Measurements from ENCODE around the gene TGFB2. TPM values are rescaled to one million over a fixed set of nuclear protein-coding genes. Genes with fewer than 3 reads are reported as not detected.

The TGFB2 gene
- polyA plus RNA-seq, 1 experiment, result 4.8 TPM

DNA sequence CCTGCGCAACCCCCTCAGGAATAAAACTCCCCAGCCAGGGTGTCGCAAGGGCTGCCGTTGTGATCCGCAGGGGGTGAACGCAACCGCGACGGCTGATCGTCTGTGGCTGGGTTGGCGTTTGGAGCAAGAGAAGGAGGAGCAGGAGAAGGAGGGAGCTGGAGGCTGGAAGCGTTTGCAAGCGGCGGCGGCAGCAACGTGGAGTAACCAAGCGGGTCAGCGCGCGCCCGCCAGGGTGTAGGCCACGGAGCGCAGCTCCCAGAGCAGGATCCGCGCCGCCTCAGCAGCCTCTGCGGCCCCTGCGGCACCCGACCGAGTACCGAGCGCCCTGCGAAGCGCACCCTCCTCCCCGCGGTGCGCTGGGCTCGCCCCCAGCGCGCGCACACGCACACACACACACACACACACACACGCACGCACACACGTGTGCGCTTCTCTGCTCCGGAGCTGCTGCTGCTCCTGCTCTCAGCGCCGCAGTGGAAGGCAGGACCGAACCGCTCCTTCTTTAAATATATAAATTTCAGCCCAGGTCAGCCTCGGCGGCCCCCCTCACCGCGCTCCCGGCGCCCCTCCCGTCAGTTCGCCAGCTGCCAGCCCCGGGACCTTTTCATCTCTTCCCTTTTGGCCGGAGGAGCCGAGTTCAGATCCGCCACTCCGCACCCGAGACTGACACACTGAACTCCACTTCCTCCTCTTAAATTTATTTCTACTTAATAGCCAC, 696 bp downstream of the TGFB2 start:
- TF ChIP-seq, protein P1, sequence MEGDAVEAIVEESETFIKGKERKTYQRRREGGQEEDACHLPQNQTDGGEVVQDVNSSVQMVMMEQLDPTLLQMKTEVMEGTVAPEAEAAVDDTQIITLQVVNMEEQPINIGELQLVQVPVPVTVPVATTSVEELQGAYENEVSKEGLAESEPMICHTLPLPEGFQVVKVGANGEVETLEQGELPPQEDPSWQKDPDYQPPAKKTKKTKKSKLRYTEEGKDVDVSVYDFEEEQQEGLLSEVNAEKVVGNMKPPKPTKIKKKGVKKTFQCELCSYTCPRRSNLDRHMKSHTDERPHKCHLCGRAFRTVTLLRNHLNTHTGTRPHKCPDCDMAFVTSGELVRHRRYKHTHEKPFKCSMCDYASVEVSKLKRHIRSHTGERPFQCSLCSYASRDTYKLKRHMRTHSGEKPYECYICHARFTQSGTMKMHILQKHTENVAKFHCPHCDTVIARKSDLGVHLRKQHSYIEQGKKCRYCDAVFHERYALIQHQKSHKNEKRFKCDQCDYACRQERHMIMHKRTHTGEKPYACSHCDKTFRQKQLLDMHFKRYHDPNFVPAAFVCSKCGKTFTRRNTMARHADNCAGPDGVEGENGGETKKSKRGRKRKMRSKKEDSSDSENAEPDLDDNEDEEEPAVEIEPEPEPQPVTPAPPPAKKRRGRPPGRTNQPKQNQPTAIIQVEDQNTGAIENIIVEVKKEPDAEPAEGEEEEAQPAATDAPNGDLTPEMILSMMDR (IDR thresholded peaks at IDR 0.05; ENCODE audit: insufficient read depth, low read depth, low read length), result no peak
- no peak for DNase-seq (ENCODE audit: low read depth)
- peak overlapping the region; percentile 46 for H3K4me3 ChIP-seq (ENCODE audit: low read depth, low read length)
- no peaks in the 10 kb centered on the region for H3K27me3 ChIP-seq (ENCODE audit: control insufficient read depth, insufficient read depth, low read length)
- H3K36me3 ChIP-seq (ENCODE audit: control insufficient read depth, insufficient read depth, low read length), result no peaks in the 10 kb centered on the region
- ChIA-PET CTCF (interaction anchor here (0.9 to 4.0 kb wide), 8 partner anchors 15 to 651 kb away, joined by 3 to 15 read pairs (median 4); no protein-coding TSS in a partner anchor), POLR2A (no interaction called here)

DNA sequence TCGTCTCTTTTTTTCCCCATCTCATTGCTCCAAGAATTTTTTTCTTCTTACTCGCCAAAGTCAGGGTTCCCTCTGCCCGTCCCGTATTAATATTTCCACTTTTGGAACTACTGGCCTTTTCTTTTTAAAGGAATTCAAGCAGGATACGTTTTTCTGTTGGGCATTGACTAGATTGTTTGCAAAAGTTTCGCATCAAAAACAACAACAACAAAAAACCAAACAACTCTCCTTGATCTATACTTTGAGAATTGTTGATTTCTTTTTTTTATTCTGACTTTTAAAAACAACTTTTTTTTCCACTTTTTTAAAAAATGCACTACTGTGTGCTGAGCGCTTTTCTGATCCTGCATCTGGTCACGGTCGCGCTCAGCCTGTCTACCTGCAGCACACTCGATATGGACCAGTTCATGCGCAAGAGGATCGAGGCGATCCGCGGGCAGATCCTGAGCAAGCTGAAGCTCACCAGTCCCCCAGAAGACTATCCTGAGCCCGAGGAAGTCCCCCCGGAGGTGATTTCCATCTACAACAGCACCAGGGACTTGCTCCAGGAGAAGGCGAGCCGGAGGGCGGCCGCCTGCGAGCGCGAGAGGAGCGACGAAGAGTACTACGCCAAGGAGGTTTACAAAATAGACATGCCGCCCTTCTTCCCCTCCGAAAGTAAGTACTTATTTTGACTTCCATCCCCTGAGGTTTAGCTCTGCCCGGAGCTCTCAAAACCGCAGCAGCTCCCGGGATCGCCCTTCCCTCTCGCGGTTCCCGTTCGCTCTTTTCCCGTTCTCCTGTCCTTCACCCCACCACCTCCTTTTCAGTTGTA, 1.5 kb downstream of the TGFB2 start:
- POLR2A ChIA-PET, result no interaction called here
- H3K27me3 ChIP-seq (ENCODE audit: control insufficient read depth, insufficient read depth, low read length), result no peaks in the 10 kb centered on the region

DNA sequence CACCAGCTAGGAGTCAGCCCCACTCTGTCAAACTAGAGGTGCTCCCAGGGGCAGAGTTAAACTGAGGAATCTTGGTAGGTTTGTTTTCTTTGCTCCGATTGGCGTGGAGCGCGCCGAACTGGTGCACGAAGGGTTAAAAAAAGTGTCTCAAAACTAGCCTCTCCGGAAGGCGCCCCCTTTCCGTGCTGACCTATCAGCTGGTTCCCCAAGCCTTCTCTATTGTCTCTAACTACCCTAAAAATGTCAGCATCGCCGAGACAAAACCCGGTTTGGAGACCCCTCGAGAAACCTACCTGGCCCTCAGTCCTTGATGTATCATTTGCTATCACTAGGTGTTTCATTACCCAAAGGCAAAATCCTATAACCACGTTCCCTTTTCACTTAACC, 2.2 kb downstream of the TGFB2 start:
- no peaks in the 10 kb centered on the region for H3K27me3 ChIP-seq (ENCODE audit: control insufficient read depth, insufficient read depth, low read length)
- no peaks in the 10 kb centered on the region for H3K36me3 ChIP-seq (ENCODE audit: control insufficient read depth, insufficient read depth, low read length)
- POLR2A ChIA-PET, result no interaction called here
- H3K4me3 ChIP-seq (ENCODE audit: low read depth, low read length), result peak overlapping the region; percentile 46
- TF ChIP-seq, protein P1 (IDR thresholded peaks at IDR 0.05; ENCODE audit: insufficient read depth, low read depth, low read length), result 0 out of 2 replicates have a peak, but pooled peaks have one; percentile 0
- DNase-seq (ENCODE audit: low read depth), result no peak
- CTCF ChIA-PET, result interaction anchor here (1.0 to 4.0 kb wide), 5 partner anchors 8 to 205 kb away, joined by 3 to 14 read pairs (median 3); no protein-coding TSS in a partner anchor

More for the DNA sequence above, 1.5 kb downstream of the TGFB2 start:
- H3K36me3 ChIP-seq (ENCODE audit: control insufficient read depth, insufficient read depth, low read length), result no peaks in the 10 kb centered on the region
- no peak for DNase-seq (ENCODE audit: low read depth)
- H3K4me3 ChIP-seq (ENCODE audit: low read depth, low read length), result peak overlapping the region; percentile 46
- CTCF ChIA-PET, result interaction anchor here (0.8 to 4.0 kb wide), 7 partner anchors 8 to 650 kb away, joined by 3 to 14 read pairs (median 3); no protein-coding TSS in a partner anchor
- TF ChIP-seq, protein P1 (IDR thresholded peaks at IDR 0.05; ENCODE audit: insufficient read depth, low read depth, low read length), result no peak

DNA sequence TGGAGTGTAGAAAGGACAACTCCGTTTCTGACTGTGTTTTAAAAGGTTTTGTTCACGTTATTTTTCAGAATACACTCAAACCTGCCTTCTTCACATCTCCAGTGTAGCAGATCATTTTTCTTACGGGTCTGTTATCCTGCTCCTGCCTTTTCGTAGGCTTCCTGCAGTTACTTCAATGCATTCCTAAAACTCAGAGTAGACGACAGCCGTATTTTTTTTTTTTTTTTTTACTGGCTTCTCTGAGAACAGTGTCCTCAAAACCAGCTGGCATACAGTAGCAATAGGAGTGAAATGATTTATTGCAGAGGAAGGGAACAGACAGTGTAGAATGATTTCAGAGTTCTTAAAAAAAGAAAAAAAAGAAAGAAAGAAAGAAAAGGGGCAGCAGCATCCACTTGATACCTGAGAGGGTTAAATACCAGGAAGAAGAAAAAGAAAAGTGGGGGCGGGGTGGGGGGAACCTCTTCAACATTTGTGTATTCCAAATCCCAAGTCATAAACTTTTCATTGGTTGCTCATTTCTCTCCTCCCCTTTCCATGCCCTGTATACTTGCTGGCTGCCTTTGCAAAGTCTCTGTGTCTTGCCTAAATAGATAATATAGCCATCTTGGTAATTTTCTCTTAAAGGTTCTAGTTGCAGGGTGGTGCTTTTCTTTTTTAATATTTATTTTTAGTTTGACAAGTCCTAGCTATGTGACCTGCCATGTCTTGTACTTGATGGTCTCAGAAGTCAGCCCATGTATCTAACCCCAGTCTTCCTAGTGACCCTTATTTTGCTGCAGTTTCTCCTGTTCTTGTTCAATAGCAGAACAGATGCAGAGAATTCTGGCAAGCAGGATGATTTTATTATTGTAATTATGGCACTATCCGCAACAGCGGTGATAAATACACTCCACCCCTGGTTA, 2.8 kb downstream of the TGFB2 start:
- Histone ChIP-seq H3K4me3 (ENCODE audit: low read depth, low read length) (peak overlapping the region; percentile 46), H3K27me3 (ENCODE audit: control insufficient read depth, insufficient read depth, low read length) (no peaks in the 10 kb centered on the region), H3K36me3 (ENCODE audit: control insufficient read depth, insufficient read depth, low read length) (no peaks in the 10 kb centered on the region)
- TF ChIP-seq, protein P1 (IDR thresholded peaks at IDR 0.05; ENCODE audit: insufficient read depth, low read depth, low read length), result no peak
- ChIA-PET CTCF (interaction anchor here (1.0 to 4.0 kb wide), 3 partner anchors 9 to 18 kb away, joined by 3 to 14 read pairs (median 3); no protein-coding TSS in a partner anchor), POLR2A (interaction anchor here (0.6 kb wide), 1 partner anchor 345 kb away, joined by 4 read pairs; no protein-coding TSS in a partner anchor)
- no peak for DNase-seq (ENCODE audit: low read depth)

Measured in BJ (cell line).